T-helper 9 cell (primary cell): Measurements from ENCODE around the gene EXOC6B.

Experiments
- DNase-seq: peaks from one replicate; pipeline ENCODE4 v3.0.0-alpha.2; 2020

EXOC6B gene

DNA sequence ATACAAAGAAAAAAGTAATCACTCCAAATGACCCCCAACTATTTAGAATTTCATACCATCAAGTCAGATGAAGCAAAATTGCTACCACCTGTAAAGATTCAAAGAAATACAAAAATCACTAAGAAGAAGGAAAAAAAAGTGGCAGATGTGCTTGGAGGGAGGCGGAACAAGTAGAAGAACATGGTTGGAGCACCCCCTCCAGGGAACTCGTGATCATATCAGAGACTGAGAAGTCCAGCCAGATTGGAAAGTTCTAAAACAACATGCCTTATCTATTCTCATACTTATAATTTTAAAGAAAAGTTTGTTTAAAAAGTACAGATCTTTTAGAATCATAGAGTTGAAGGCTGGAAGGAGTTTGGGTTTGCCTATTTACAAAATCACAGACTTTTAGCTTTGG is 564.8 kb downstream of the EXOC6B start:
- no peak for DNase-seq

DNA sequence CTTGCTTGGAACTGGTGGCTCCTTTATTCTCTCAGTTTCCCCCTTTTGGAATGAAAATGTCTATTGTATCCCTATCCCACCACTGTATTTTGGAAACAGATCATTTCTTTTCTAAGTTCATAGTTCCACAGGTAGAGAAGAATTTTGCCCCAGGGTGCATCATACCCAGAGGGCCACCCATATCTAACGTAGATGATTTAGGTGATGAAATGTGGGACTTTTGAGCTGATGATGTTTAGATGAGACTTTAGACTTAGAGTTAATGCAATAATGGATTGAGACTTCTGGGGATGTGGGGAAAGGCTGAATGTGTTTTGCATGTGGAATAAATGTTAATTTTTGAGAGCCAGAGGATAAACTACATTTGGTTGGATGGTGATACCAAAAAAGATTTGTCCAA is 570.3 kb downstream of the EXOC6B start:
- DNase-seq: no peak

DNA sequence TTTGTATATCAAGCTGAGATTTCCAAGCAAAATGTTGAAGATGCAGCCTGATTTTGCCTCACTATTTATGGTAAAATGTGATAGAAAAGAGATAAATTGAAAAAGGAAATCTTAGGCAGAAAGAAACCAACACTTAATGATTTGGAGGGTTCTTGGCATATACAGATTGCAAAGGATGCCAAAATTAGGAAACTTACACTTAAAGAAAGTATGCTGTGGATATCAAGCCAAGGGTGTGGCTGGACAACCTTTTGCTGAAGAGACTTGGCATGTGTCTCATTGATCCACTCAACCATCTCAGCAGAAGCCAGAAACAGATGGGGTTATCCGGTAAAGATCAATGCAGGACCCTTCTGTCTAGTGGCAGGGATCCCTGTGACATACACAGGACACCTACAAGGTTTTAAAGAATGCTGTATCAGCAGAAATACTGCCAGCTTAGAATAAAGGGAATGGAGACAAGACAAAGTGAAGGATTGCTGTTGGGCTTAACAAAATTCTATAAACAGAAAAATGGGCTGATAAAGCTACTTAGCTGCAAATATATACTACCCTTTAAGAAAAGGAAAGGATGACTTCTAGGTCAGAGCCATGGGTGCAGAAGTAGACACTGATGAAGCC is 570.9 kb downstream of the EXOC6B start:
- DNase-seq: no peak

DNA sequence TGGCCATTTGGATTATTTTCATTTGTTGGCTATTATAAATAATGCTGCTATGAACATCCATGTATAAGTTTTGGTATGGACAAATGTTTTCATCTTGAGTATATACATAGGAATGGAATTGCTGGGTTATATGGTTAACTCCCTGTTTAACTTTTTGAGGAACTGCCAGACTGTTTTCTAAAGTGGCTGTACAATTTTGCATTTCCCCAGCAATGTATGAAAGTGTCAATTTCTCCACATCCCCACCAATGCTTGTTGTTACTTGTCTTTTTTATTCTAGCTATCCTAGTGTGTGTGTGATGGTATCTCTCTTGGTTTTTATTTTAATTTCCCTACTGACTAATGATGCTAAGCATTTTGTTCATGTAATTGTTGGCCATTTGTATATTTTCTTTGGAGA is 587.5 kb downstream of the EXOC6B start:
- no peak for DNase-seq

DNA sequence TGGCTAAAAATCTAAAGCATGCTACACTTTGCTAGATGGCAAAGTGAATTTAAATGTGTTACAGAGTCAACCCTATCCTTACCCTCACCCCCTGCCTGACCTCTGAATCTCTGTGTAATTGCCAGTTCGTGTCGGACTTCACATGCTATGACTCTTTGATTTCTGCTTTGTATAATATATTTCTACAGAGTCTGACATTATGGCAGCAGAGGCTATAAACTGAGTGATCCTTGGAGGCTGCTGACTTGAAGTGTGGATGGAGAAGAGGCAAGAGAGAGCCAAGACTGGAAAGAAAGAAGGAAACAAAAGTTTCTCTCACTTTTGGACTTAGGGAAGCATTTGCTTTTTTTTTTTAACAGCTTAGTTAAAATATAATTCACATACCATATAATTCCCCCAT is 588.3 kb downstream of the EXOC6B start:
- DNase-seq: no peak

DNA sequence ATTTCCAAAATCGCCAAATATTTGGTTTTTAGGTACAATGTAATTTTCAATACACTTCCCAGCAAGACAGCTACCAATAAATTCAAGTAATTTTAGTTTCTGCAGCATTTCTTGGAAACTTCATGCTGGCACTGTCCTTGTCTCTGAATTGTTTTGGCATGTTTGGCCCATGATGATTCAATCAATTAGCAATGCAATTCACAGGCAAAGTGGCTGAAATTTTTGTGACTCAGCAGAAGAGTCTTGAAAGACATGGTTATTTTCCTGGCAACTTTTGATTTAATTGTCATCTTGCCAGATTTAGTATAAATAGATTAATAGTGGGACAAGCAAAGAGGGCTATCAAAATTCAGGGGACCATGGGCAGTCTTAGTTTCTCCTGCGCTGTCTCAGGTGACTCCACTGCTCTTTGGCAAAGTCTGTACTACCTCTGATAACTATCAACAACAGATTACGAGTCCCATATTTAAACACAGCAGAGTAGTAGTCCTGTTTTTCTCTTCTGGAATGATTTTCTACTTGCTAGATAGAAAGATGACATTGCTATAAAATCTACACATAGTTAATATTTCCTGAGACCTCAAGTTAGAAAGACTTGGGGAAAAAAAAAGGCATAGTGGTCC is 589.3 kb downstream of the EXOC6B start:
- DNase-seq: no peak

DNA sequence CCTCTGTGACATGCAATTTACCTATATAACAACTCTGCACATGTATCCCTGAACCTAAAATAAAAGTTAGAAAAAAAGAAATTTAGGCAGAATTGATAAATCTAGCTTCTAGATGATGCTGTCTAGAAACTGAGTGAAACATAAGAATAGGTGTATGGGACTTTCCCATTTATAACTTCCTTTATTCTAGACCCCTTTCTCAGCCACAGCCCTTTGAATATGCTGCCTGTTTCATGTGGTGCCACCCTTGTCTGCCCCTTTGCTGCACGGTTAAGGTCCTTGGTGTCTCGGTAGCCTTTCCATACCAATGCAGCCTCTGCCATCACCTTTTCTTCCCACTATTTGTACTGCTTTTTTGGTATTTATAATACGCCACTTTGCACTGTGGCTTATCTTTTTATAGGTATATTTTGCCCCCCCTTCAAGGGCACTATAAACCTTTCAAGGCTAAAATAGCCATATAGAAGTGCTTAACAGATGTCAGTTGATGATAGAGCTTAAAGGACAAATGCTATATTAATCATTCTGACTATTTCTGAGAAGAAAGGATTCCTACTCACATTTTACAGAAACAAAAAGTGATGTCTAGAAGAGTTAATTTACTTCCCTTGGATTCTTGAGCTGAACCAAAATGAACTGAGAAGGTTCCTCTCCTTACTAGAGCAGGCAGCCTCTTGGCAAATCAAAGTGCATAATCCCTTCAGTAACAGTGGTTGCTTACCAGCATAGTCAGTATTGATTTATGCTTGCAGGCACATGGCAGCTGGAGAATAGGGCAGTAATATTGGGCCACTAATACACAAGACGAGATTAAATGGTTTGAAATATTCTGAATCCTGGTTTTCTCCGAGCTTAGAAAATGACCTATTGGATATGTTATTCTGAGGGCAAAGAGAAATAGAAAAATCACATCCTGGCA is 590.1 kb downstream of the EXOC6B start:
- no peak for DNase-seq

DNA sequence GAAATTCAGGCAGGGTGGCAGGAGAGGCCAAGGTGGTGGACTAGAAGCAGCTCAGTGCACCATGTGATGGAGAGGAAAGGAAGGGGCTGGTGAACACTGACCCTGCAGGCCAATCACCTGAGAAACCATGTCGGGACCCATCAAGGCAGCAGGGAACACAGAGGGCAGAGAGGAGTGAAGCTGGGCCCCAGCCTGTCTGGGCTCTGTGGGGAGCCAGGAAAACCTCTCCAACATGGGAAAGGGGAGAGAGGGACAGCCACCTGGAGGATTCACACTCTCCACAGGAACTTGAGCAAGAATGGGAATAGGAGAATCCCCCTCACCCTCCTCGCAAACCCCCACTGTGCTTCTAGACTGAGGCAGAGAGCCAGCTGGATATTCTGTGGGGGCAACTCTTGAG is 592.6 kb downstream of the EXOC6B start:
- DNase-seq: no peak

DNA sequence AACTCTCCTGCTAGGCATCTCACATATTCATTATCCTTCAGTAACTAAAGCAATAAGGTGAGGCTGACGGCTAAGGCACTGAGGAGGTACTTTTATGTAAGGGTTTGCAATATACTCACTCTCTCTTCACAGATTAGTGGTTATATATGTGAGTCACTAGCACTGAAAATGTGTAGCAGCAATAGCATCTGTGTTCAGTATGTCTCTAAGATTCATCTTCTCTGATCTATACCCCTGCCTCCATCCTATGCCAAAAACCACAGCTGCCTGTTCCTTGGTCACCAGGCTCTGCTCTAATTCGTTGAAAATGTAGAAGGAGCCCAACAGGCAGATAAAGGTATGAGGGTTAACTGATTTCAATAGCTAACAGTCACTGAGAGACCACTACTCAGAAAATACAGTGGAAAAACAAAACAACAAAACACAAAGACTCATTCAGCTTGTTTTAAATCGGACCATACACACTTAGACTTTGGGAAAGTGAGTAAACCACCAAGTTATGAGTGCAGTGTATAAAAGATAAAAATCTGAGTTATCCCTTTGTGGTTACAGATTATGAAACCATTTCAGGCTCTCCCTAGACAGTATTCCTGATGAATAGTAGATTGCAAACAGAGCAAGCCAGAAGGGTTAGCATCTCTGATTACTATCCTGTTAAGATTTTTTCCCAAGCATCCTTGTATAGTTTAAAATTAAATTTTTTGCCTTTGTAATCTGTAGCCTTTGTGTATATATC is 602.8 kb downstream of the EXOC6B start:
- no peak for DNase-seq

DNA sequence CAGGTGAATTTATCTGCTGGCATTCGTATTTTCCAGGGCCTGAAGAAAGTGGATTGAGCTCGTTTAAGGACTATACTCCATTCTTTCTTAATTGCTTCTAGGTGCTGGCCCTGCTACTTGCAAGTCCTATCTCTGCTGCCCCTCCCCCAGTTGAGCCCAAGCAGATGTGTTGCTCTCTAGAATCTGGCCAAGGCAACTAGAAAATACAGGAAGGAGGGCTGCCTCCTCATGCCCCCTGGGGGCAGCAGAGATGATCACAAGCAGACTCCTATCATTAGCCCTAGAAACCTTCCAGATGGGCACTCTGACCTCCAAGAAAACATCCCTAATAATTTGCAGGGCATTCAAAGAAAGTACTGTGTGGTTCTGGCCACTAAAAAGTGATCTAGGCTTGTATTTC is 605.7 kb downstream of the EXOC6B start:
- DNase-seq: no peak

DNA sequence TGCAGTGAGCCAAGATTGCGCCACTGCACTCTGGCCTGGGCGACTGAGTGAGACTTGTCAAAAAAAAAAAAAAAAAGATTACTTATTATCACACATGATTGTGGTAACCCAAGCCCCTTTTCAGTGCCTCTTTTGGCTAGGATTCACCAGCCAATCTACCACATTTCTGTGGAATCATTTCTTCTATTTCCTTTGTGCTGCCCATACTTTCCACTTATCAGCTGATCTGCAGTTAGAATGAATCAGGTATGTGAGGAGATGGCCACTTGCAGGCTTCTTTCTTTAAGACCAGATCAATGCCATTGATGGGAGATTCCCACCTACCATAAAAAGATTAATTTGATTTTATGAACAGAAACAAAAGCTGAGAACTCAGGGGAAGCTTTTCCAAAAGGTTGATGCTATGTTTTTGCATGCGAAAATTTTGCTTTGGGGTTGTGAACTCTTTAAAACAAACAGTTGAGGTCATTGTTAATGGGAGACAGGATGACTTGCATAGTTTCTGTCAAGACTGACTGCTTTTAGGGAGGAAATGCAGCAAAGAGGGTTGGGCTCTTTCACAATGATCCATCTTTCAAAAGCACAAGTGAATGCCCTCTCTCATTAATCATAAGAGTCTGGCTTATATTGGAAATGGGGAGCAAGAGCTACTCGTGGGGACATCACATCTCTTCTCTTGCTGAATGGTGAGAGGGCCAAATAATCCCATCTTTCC is 611.2 kb downstream of the EXOC6B start:
- DNase-seq: no peak

DNA sequence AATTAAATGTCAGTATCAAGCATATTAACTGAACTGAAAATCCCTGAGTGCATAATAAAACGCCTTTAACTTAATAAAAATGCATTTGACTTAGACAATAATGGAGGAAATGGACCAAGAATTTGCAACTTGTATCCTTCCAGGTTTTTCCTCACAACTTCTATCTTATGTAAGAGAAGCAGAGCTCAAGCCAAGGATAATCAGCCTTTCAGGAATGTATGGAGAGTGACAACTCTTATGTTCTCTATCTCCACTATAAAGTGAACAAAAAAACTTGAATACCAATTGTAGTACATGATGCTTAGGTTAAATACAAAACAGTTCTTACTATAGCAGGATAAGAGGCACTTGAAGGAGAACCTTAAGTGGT is 613.4 kb downstream of the EXOC6B start:
- DNase-seq: no peak

DNA sequence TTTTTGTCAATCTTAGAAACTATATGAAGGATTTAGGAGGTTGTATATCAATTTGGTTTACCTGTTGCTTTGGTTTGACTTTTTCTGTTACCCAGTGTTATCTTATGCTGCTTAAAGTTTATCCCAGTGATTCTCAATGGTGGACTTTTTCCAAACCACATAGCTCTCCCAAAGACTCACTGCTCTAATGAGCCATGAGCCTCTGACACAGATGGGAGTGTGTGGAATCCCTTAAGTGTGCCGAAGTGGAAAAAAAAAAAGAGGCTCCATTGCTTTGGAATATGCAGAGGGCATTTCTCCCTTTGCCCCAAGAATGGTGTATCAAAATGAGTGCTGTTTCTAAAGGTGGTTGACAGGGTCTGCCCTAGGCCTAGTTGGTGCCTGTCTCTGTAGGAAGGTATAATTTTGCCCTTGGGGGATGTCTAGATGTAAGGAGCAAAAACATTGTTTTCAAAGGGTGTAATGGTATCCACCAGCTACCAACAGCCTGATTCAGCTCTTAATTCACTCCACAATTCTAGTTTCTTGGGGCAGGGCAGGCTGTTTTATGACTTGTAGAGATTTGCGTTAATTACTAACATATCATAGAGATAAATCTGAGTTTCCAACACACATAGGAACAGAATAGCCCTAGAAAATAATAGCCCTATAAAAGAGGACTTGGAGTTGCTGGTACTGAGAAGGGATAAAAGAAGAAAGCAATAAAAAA is 613.9 kb downstream of the EXOC6B start:
- no peak for DNase-seq

DNA sequence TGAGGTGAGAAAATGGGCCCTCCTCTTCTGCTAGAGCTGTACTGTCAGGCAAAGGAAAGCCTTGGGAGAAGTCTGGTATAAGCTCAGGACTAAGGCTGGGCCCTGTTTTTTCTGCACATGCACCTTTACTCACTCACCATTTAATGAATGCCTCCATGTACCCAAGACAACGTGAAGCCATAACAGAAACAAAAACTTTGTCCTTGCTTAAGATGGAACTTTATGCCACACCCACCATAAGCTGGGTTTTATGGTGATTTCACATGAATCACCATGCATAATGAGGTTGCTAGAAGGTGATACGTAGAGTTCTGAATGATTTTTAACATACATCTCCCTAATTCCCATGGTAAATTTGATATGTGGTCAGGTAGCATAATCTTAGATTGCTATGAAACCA is 614.5 kb downstream of the EXOC6B start:
- no peak for DNase-seq

DNA sequence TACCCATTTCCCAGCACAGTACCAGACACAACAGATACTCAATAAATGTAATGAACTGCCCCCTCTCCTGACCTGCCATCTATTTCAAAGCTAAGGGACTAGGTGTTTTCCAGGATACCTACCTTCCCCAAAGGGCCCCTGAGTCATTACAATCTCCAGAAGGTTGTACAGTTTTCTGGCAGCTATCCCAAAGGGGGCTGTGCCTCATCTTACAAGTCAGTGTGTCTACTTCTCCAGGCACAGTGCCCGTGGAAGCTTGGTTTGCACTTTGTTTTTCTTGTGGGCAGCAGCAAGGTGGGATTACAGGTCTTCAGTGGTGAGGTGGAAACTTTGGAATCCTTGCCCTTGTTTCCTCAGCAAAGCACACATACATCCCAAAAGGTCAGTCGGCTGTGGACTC is 615.4 kb downstream of the EXOC6B start:
- DNase-seq: no peak

DNA sequence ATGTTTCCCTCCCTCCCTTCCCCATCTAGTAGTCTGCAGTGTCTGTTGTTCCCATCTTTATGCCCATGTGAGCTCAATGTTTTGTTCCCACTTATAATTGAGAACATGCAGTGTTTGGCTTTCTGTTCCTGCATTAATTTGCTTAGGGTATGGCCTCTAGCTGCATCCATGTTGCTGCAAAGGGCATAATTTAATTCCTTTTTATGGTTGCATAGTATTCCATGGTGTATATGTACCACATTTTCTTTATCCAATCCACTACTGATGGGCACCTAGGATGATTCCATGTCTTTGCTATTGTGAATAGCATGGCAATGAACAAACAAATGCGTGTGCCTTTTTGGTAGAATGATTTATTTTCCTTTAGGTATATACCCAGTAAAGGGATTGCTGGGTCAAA is 617.6 kb downstream of the EXOC6B start:
- no peak for DNase-seq

DNA sequence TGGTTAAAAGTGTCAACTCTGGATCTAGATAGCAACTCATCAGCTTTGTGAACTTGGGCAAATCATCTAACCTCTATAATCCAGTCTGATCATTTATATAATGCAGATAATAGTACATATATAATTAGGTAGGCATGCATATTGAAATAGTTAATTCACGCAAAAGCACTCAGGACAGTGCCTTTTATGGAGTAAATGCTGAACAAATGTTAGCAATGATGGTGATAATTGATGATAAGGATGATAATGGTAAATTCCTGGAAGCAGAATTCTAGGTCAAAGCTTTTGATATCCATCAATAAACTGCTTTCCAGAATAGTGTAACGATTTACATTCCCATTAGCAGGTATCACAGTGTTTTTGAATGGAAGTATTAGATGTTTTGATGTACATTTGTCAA is 618.5 kb downstream of the EXOC6B start:
- no peak for DNase-seq

DNA sequence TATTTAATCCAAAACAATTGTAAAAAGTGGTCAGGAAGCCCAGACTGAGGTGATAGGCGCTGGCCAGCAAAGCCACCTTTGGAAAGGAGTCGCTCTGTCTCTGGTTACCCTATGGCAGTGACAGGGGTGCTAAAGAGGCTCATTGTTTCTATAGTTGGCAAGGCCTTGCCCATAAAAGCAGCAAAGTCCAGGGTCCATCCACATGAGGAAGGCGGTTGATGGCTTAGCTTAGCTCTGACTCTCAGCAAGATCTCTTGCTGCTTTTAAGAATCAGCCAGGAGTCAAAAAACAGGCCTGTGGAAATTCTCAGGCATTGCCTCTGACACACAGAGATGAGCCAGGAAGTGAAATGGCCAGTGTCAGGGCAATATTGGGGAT is 620.3 kb downstream of the EXOC6B start:
- no peak for DNase-seq

DNA sequence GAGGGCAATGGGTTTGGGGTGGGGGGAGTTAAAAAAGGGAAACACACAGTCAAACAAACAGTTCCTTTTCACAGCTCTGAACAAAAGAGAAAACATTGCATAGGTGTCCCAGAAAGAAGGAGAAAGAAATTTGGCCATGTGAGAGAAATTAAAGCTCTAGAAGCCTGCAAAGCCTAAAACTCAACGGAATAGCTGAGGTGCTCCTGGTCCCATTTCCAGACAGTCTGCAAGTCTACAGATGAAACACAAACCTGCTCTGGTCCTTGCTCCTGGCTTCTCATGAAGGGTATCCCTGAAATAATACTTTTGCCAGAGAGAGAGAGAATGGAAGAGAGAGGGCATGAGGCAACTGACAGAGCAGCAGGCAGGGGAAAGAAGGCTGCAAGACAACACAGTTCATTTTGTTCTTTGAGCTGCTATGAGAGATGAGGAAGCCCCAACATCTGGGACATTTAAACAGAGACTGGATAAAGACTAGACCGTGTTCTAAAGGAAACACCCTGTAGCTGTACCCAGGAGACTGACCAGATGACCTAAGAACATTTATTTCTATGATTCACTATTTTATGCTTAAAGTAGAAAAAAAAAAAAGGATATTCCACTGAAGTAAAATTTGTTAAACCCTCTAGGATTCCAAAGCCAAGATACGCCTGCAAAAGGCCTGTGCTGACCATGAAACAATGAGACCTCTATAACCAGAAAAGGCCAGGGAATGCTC is 620.9 kb downstream of the EXOC6B start:
- DNase-seq: no peak

DNA sequence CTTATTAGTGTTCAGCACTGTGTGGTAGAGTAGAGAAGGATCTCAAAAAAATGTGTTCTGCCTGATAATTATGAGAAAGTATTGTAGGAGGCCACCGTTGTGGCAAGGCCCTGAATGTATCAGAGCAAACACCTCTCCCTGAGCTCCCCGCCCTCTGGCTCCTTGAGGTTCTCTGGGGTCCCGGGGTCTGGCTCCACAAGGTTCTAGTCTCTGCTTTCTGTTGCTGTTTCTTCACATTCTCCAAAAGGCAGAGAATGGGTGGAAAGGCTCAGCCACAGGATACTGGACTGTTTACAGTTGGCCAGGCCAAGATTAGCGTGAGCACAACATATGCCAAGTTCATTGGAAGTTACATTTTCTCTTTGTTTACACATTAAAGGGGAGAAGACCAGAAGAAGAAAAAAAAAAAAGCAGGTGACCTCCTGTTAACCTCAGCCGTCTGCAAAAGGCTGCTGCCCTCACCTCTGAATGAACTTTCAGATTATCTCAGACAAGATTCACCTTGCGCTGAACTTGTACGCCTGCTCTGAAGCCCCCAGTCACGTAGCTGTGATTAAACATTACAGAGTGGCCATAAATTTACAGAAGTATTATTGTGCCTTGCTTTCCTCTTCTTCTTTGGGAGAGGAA is 621.6 kb downstream of the EXOC6B start:
- DNase-seq: no peak
